Chondrocyte (in vitro differentiated cells): ENCODE data around the gene PCNX2. TPM values are rescaled to one million over a fixed set of nuclear protein-coding genes. Genes with fewer than 3 reads are reported as not detected.

ENCODE experiments used
- DNase-seq: peaks from one replicate; pipeline ENCODE4 v3.0.0; 2021; ENCODE audit warnings: mixed read lengths, low spot score
- H3K27ac Mint-ChIP-seq: one replicate; pipeline ENCODE4 v1.8.0; 2021; ENCODE audit warnings: mild to moderate bottlenecking, moderate library complexity, mixed read lengths; ENCODE audit not compliant: unreplicated experiment
- H3K27me3 Mint-ChIP-seq: 2 replicates; pipeline ENCODE4 v1.8.0; 2021; ENCODE audit warnings: low read depth, mixed read lengths
- H3K36me3 Mint-ChIP-seq: 2 replicates; pipeline ENCODE4 v1.8.0; 2021; ENCODE audit warnings: low read depth, mixed read lengths
- H3K4me1 Mint-ChIP-seq: 2 replicates; pipeline ENCODE4 v1.8.0; 2021; ENCODE audit warnings: low read depth, mild to moderate bottlenecking, mixed read lengths
- H3K4me3 Mint-ChIP-seq: one replicate; pipeline ENCODE4 v1.8.0; 2021; ENCODE audit warnings: mild to moderate bottlenecking, moderate library complexity, mixed read lengths; ENCODE audit not compliant: unreplicated experiment
- H3K9me3 Mint-ChIP-seq: 2 replicates; pipeline ENCODE4 v1.8.0; 2021; ENCODE audit warnings: low read depth, mixed read lengths
- CTCF ChIP-seq: fragments of 200-600 bp; sonication (generic); IDR thresholded peaks from 2 replicates; pipeline ENCODE4 v1.5.0; 2021; ENCODE audit warnings: antibody characterized with exemption, mild to moderate bottlenecking, moderate library complexity
- total RNA-seq: library from RNA; stranded (reverse); gene quantifications from 3 replicates; pipeline ENCODE4 v1.2.1, GENCODE V29; 2021

The PCNX2 gene
- total RNA-seq, 1 donor from 2014 or later, result 9.5 TPM

GRCh38 chr1:233269656-233270055, 25.9 kb downstream of the PCNX2 start:
- H3K36me3 Mint-ChIP-seq, result no peaks in the 10 kb centered on the region
- no peak for DNase-seq
- TF ChIP-seq CTCF, result no peak
- H3K4me3 Mint-ChIP-seq, result no peak overlapping the region
- no peaks in the 10 kb centered on the region for H3K9me3 Mint-ChIP-seq
- H3K4me1 Mint-ChIP-seq, result peaks cover 16% of the 10 kb centered on the region
- H3K27ac Mint-ChIP-seq, result no peak overlapping the region
- no peaks in the 10 kb centered on the region for H3K27me3 Mint-ChIP-seq

- H3K27ac Mint-ChIP-seq, result no peak overlapping the region
- no peaks in the 10 kb centered on the region for H3K27me3 Mint-ChIP-seq
- no peak for DNase-seq
- H3K4me3 Mint-ChIP-seq, result no peak overlapping the region
- H3K9me3 Mint-ChIP-seq, result no peaks in the 10 kb centered on the region
- peaks cover 16% of the 10 kb centered on the region for H3K4me1 Mint-ChIP-seq
- no peaks in the 10 kb centered on the region for H3K36me3 Mint-ChIP-seq
- TF ChIP-seq CTCF, result no peak
Observed at GRCh38 chr1:233268389-233269022, 27.0 kb downstream of the PCNX2 start.

GRCh38 chr1:233261695-233262094, 33.8 kb downstream of the PCNX2 start:
- DNase-seq, result no peak
- H3K4me3 Mint-ChIP-seq, result no peak overlapping the region
- peaks cover 23% of the 10 kb centered on the region for H3K36me3 Mint-ChIP-seq
- peaks cover 5% of the 10 kb centered on the region for H3K4me1 Mint-ChIP-seq
- no peaks in the 10 kb centered on the region for H3K27me3 Mint-ChIP-seq
- no peak for TF ChIP-seq CTCF
- H3K27ac Mint-ChIP-seq, result no peak overlapping the region
- no peaks in the 10 kb centered on the region for H3K9me3 Mint-ChIP-seq

GRCh38 chr1:233261206-233261605, 34.3 kb downstream of the PCNX2 start:
- no peak overlapping the region for H3K4me3 Mint-ChIP-seq
- H3K27me3 Mint-ChIP-seq, result no peaks in the 10 kb centered on the region
- peaks cover 23% of the 10 kb centered on the region for H3K36me3 Mint-ChIP-seq
- H3K27ac Mint-ChIP-seq, result no peak overlapping the region
- DNase-seq, result no peak
- TF ChIP-seq CTCF, result no peak
- H3K4me1 Mint-ChIP-seq, result peaks cover 5% of the 10 kb centered on the region
- H3K9me3 Mint-ChIP-seq, result no peaks in the 10 kb centered on the region

GRCh38 chr1:233257786-233258185, 37.7 kb downstream of the PCNX2 start:
- Mint-ChIP-seq H3K27ac (no peak overlapping the region), H3K9me3 (no peaks in the 10 kb centered on the region), H3K36me3 (peaks cover 23% of the 10 kb centered on the region), H3K4me3 (no peak overlapping the region), H3K4me1 (peaks cover 20% of the 10 kb centered on the region), H3K27me3 (no peaks in the 10 kb centered on the region)
- no peak for TF ChIP-seq CTCF
- no peak for DNase-seq
